HG03175 (cell line): ENCODE measurements around the gene C15orf39.
A peak's percentile ranks its signal among the peaks of the same experiment; 100 is the strongest.

Experiments
- ATAC-seq: cut with Tn5 transposase; IDR thresholded peaks from one replicate; pipeline ENCODE4 v1.9.1; 2021; ENCODE audit warnings: mild to moderate bottlenecking, moderate library complexity; ENCODE audit not compliant: unreplicated experiment

C15orf39 gene

DNA sequence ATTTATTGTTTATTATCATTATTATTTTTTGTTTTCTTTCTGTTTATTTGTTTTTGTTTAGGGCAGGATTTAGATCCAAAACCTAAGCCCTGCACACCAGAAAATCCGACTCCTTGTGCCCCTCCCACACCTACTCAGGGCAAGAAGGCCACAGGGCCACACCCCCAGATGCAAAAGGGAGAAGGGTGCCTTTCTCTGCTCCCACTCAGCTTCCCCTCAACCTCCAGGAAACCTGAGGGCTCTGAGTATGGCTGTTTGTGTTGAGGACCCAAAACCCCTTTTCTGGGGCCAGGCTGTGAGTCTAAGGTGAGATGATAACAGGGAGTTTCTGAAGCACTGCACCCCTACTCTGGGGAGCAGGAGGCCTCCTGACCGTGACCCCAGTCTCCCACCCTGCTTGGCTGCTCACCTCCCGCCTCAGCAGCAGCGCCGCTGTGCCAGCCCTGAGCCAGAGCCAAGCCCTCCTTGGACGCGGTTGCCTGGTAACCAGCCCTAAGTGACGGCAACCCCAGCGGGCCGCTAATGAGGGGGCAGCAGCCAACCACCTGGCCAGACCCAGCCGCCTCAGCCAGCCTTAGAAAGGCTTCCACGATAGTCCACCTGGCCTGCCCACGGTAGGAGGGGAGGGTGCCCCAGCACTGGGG lies 6.4 kb upstream of the C15orf39 start:
- no peak for ATAC-seq

DNA sequence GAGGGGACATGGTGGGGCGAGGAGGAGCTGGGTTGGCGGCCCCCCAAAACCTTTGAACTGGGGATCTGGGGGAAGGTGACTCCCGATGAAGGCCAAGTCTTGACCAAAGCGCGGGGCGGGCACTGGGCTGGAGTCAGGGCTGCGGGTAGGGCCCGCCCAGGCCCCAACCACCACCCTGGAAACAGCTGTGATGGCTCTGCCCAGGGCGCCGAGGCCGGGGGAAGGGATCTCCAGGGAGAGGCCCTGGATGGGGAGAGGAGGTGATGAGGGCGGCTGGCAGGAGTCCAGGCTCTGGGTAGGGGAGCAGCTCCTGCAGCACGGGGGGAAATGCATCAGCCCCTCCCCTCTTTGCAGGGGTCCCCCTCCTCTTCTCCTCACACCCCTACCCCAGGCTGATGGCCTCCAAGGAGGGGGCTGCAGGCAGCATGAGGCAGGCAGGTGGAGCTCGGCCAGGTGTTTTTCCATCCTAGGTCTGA lies 5.9 kb upstream of the C15orf39 start:
- ATAC-seq, result no peak

DNA sequence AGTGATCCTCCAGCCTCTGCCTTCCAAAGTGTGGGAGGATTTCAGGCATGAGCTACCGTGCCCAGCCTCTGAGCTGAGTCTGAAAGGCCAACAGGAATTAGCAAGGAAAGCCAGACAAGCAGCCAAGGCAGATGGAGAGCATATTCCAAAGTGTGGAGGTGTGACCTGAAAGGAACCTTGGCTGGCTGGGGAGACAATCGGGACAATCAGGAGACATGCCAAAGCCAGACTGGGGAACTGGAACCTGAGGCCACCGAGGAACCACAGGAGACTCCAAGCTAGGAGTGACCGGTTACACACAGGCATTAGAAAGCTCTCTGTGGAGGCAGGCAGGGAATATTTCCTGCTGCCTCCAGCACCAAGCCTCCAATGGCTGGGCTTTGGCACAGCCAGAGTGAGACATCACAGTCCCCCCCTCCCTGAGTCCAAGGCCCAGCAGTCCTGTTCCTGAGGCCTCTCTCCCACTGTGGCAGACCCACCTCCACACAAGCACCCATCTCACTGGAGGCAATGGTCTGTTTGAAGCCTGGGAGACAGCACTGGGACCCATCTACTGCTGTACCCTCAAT lies 4.5 kb upstream of the C15orf39 start:
- ATAC-seq, result no peak

DNA sequence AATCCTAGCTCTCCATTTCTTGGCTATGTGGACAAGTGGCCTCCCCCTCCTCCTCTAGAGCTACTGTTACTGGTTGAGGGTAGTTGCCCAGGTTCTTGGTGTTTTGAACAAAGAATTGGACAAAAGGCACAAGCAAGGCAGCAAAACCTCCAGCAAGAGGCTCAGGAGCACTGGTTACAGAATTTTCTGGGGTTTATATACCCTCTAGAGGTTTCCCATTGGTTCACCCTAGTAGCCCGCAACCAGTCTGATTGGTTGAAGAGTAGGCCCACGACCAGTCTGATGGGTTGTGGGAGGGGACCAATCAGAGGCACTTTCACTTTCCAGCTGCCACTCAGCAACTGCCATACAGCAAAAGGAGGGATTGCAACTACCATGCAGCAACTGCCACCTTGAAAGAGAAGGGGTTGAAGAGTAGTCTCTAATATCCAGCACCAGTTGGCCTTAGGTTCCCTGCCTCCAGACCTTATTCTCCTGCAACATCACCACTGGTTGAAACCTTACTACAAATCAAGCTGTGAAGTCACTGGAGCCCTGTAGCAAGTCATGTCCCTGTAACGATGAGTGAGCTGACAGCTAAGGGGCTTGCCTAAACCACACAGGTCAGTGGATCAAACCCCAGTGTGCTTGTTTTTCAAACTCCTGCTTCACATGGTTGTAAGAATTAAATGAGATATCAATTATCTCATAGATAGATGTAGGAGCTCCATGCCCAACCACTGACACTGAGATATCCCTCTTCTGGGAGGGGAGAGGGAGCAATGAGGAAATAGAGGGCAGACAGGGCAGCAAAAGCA lies 2.9 kb upstream of the C15orf39 start:
- ATAC-seq, result no peak

DNA sequence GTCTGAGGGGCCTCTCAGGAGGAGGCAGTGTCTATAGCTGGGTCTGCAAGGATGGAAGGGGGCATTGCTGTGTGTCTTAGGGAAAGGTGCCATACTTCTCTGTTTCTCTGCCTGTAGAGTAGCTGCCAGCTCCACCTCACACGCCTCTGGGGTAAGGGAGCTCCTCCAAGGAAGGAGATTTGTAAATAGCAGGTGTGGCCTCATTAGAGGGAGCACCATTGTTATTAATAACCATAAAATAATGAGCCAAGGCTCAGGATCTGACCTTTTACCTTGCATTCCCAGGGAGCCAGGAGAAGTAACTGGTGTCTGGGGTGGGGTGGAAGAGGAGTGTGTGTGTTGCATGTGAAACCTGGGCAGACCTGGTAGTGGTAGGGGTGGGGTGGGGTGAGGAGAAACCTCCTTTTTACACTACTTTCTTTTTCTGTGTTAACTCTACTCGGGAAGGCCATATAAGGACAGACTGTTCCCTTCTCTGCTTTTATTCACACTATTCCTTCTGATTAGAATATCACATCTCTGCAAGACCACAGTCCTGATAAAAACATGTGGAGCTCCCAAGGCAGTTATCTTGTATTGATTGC lies 2.2 kb upstream of the C15orf39 start:
- ATAC-seq, result no peak

DNA sequence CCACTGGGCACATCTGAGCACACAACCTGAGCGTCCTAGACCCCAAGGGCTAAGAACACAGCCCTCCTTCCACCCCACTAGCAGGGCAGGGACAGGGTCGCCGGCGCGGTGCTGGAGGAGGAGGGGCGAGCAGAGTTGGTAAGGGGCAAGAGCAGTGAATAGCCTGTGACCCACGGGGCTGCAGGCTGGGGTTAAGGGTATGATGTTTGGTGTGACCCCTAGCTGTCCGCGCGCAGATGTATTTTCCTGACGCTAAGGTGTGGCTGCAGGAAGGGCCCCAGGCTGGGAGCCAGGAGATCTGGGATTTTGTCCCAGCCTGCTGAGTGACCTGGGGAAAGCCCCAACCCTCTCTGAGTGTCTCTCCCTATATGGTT lies 1.3 kb upstream of the C15orf39 start:
- ATAC-seq, result no peak

DNA sequence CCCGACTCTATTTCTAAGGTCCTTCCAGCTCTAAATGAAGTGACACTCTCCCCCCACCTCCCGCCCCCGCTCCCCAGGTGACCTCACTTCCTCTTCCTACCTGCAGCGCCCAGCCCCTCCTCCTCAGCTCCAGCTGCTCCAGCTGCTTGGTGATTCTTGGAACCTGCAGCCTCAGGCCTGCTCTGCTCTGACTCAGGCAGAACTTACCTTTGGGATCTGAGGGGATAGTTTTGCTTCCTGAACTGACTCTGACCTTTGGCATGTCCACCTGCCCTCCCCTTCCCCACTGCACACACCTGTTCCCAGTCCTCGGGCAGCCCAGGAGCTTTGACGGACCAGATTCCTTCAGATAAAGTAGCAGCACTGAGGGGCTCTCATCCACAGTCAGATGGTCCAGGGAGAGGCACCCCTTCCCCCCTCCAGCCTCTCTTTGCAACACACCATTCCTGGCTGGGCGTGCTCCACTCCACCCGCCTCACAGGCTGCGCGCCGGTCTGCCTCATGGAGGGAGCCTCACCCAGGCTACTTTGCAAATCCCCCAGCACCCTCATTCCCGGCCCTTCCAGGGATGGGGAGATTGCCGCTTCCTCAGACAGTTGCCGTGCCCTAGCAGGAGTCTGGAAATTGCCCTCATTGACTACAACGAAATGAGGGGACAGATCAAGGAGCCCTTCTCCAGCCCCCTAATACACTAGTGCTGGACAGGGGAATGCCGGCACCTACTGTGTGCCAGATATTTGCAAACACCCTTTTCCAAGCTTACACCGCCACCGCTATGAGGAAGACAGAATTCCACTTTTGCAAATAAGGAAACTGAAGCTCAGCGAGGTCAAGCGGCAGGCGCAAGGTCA lies 692 bp upstream of the C15orf39 start:
- peak; percentile 0 for ATAC-seq

DNA sequence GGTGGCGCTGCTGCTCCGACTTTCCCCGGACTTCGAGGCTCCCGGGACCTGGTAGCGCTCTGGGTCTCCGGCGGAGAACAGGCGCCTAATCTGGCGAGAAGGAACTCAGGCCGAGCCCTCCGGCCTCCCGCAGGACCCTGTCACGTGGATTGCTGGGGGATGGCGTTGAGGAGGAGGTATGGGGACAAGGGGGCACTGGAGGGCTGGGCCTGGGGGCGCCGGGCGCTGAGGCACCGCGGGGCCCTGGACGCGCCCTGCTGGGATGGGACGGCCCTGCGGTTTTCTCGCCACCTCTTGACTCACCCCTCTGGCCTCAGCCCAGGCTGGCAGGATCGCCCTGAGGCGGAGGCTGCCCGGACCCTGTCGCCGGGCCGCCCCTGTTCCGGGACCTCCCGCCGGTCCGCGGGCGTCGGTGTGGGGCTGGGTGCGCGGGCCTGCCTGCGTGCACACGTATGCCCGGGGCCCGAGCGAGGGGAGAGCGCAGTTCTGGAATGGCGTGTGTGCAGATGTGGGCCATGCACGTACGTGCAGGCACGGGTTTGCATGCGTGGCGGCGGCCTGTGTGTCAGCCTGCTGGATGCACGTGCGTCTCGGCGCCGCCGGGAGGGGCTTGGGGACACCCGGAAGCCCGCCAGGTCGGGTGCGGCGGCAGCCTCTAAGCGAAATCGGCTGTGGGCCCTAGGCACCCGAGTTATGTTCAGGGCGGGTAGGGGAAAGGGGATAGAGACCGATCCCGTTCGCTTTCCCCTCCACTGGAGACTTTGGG lies 752 bp downstream of the C15orf39 start:
- ATAC-seq, result peak; percentile 36

DNA sequence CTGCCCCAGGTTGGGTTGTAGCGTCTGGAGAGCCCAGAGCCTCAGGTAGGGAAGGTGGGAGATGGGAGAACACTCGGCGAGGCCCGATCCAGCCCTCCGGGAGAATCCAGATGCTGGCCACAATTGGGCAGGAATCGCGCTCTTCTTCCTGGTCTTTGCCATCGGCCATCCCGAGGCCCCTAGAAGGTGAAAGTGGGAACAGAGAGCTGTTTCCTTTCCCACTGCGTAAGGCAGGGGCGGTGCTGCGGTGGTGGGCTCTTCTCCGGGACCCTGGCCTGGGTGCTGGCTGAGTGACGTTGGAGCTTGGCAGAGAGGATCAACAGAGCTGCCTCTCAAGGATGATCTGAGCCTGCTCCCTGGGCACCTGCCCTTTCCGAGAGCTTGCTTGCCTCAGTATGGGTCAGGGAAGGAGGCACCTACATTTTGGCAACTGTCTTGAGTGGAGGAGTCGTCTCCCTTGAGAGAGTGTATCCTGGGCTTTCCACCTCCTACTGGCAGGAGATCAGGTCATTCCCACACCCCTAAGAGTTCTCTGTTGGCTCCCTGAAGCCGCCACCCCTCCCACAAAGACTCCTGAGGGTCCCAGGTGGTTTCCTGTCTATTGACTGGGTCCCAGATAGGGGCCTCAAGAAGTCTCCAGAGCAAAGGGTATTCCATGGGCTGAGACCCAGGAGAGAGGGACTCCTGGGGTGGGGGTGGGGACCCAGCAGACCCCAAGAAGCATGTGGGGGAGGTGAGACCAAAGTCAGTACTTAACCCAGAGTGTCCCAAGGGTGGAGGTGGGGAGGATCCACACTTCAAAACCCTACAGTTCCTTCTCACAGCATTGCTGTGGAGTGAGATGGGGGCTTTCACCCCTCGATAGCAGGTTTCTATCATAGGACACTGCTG lies 1.6 kb downstream of the C15orf39 start:
- ATAC-seq, result no peak

DNA sequence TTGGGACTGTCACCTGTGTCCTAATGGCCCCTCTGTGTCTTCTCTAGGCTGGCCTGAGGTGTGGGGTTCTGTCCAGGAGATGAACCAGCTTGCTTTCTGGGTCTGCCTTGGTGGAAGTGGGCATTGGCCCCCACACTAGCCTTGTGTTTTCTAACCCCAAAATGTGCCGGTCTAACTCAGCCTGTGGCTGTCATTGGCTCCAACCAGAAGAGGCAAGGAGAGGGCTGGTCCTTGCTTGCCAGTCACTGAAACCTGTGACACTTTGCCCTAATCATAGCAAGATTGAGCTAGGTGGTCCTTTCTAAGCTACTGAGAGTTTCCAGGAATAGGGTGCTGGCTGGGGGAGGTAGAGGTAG lies 2.2 kb downstream of the C15orf39 start:
- ATAC-seq, result no peak

DNA sequence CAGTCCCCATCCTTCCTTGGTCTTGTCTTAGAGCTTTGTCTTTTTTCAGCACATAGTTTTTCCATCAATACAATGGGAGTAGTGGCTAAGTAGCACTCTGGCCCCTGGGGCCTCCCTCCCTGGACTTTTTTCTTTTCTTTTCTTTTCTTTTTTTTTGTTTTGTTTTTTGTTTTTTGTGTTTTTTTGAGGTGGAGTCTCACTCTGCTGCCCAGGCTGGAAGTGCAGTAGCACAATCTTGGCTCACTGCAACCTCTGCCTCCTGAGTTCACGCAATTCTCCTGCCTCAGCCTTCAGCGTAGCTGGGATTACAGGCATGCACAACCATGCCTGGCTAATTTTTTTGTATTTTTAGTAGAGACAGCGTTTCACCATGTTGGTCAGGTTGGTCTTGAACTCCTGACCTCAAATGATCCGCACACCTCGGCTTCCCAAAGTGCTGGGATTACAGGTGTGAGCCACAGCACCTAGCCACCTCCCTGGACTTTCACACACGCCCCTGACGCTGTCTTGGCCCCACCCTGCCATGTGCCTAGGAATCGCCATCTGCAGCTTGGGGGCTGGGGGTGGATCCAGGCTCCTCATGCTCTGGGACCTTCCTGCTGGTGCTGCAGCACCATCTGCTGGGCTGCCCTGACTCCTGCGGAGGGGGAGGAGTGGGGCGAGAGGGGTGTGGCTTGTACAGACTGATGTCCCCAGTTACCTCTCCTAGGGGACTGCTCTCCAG lies 2.8 kb downstream of the C15orf39 start:
- peak; percentile 35 for ATAC-seq

DNA sequence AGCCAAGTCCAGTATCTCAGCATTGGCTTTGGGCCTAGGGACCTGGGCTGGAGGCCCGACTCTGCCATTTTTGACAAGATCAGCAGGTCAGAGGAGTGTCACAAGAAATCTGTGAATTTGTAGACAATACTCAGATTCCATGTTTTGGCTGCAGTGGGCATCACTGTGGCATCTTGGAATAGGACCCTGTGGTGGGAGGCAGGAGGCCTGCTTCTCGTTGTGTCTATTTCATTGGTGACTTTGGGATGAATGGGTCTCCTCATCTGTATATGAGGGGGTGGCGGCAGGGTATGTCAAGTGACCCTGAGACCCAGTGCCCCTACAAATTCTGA lies 3.3 kb downstream of the C15orf39 start:
- no peak for ATAC-seq

DNA sequence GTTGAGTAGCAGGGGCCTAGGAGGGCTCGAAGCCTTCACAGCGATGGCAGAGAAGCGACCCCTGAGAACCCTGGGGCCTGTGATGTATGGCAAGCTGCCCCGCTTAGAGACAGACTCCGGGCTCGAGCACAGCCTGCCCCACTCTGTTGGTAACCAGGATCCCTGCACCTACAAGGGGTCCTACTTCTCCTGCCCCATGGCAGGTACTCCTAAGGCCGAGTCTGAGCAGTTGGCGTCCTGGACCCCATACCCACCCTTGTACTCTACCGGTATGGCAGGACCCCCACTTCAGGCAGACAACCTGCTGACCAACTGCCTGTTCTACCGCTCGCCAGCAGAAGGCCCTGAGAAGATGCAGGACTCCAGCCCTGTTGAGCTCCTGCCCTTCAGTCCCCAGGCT lies 4.3 kb downstream of the C15orf39 start:
- no peak for ATAC-seq

DNA sequence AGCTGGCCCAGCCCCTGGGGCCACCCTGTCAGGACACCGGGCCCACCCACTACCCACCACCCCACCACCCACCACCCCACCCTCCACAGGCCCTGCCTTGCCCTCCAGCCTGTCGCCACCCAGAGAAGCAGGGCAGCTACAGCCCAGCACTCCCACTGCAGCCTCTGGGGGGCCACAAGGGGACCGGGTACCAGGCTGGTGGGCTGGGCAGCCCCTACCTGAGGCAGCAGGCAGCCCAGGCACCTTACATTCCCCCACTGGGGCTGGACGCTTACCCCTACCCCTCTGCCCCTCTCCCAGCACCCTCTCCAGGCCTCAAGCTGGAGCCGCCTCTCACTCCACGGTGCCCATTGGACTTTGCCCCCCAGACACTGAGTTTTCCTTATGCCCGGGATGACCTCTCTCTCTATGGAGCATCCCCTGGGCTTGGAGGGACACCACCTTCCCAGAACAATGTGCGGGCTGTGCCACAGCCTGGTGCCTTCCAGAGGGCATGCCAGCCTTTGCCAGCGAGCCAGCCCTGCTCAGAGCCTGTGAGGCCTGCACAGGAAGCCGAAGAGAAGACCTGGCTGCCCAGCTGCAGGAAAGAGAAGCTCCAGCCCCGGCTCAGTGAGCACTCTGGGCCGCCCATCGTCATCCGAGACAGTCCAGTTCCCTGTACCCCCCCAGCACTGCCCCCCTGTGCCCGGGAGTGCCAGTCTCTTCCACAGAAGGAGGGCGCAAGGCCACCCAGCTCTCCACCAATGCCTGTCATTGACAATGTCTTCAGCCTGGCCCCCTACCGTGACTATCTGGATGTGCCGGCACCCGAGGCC lies 5.3 kb downstream of the C15orf39 start:
- no peak for ATAC-seq

DNA sequence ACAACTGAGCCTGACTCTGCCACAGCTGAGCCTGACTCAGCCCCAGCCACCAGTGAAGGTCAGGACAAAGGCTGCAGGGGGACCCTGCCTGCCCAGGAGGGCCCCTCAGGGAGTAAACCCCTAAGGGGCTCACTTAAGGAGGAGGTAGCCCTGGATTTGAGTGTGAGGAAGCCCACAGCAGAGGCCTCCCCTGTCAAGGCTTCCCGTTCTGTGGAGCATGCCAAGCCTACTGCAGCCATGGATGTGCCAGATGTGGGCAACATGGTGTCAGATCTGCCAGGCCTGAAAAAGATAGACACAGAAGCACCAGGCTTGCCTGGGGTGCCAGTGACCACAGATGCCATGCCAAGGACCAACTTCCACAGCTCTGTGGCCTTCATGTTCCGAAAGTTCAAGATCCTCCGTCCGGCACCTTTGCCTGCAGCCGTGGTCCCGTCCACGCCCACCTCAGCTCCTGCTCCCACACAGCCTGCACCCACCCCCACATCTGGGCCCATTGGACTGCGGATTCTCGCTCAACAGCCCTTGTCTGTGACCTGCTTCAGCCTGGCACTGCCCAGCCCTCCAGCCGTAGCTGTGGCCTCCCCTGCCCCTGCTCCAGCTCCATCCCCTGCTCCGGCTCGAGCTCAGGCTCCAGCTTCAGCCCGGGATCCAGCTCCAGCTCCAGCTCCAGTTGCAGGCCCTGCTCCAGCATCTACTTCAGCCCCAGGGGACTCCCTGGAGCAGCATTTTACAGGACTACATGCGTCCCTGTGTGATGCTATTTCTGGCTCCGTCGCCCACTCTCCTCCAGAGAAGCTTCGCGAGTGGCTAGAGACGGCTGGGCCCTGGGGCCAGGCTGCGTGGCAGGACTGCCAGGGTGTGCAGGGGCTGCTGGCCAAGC lies 6.2 kb downstream of the C15orf39 start:
- ATAC-seq, result no peak

DNA sequence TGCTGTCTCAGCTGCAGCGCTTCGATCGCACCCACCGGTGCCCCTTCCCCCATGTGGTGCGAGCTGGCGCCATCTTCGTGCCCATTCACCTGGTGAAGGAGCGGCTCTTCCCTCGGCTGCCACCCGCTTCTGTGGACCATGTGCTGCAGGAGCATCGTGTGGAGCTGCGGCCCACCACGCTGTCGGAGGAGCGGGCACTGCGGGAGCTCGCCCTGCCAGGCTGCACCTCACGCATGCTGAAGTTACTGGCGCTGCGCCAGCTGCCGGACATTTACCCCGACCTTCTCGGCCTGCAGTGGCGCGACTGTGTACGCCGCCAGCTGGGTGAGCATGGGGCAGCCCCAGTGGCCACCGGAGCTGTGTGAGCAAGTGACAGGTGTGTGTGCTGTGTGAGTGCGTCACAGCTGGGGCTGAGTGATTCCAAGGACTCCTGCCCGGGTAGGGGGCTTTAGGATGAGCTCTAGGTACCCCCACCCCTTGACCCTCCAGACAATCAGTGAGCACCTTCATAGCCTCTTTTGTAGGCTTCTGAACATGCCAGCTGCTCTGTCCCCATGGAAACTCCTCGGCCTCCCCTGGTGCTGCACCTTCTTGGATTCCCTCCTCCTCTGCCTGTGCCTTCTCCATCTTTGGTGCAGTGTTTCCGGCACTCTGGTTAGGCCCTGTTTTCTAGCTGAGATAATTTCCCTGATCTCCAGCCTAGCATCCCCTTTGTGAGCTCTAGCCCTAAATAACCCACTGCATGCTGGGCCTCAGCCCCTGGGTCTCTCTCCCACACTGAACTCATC lies 7.0 kb downstream of the C15orf39 start:
- ATAC-seq, result no peak
